ENCODE measurements around the gene FRMD4A.

The FRMD4A gene

GRCh38 chr10:13658871-13659685 is 671.6 kb downstream of the FRMD4A start:
- DNase-seq: peak; percentile 61

- no peak for DNase-seq
Observed at GRCh38 chr10:13658264-13658663, 672.5 kb downstream of the FRMD4A start.

GRCh38 chr10:13657101-13657680 is 673.5 kb downstream of the FRMD4A start:
- DNase-seq: no peak

GRCh38 chr10:13656337-13657100 is 674.2 kb downstream of the FRMD4A start:
- no peak for DNase-seq

GRCh38 chr10:13654846-13655245 is 675.9 kb downstream of the FRMD4A start:
- no peak for DNase-seq

GRCh38 chr10:13654118-13654830 is 676.5 kb downstream of the FRMD4A start:
- no peak for DNase-seq

- DNase-seq: no peak
Observed at GRCh38 chr10:13652860-13653259, 677.9 kb downstream of the FRMD4A start.

GRCh38 chr10:13651969-13652720 is 678.6 kb downstream of the FRMD4A start:
- DNase-seq: no peak

GRCh38 chr10:13650961-13651360 is 679.8 kb downstream of the FRMD4A start:
- no peak for DNase-seq

- no peak for DNase-seq
Observed at GRCh38 chr10:13649844-13650520, 680.7 kb downstream of the FRMD4A start.

- no peak for DNase-seq
Observed at GRCh38 chr10:13648425-13648824, 682.3 kb downstream of the FRMD4A start.

GRCh38 chr10:13644866-13645265 is 685.9 kb downstream of the FRMD4A start:
- no peak for DNase-seq

GRCh38 chr10:13643016-13643415 is 687.7 kb downstream of the FRMD4A start:
- DNase-seq: no peak

- no peak for DNase-seq
Observed at GRCh38 chr10:13642293-13642692, 688.4 kb downstream of the FRMD4A start.

GRCh38 chr10:13637894-13638293 is 692.8 kb downstream of the FRMD4A start:
- no peak for DNase-seq

- no peak for DNase-seq
Observed at GRCh38 chr10:13637303-13637856, 693.3 kb downstream of the FRMD4A start.

- DNase-seq: no peak
Observed at GRCh38 chr10:13636776-13637175, 693.9 kb downstream of the FRMD4A start.

GRCh38 chr10:13634207-13634606 is 696.5 kb downstream of the FRMD4A start:
- DNase-seq: peak; percentile 51

- peak; percentile 88 for DNase-seq
Observed at GRCh38 chr10:13633689-13634088, 697.0 kb downstream of the FRMD4A start.

- no peak for DNase-seq
Observed at GRCh38 chr10:13632884-13633440, 697.8 kb downstream of the FRMD4A start.

GRCh38 chr10:13632440-13632839 is 698.3 kb downstream of the FRMD4A start:
- DNase-seq: no peak
